ENCODE data around the gene MUC4.

- no peak for TF ChIP-seq PHB (CRISPR knock-in tag; IDR thresholded peaks at IDR 0.05)
- TF ChIP-seq MEF2A (IDR thresholded peaks at IDR 0.05; ENCODE audit: control insufficient read depth, low read depth, low read length) = no peak
- TF ChIP-seq ZNF184 (CRISPR knock-in tag; IDR thresholded peaks at IDR 0.05) = no peak
- no peak for TF ChIP-seq EGR1 (conservative IDR thresholded peaks at IDR 0.05)
- no peak for TF ChIP-seq STAT6 (CRISPR knock-in tag; IDR thresholded peaks at IDR 0.05)
- TF ChIP-seq CREB1 (IDR thresholded peaks at IDR 0.05) = no peak
- no peak for TF ChIP-seq CREB1 (CRISPR knock-in tag; IDR thresholded peaks at IDR 0.05)
- no peak for TF ChIP-seq BRD4 (IDR thresholded peaks at IDR 0.05)
- TF ChIP-seq TAF1 (IDR thresholded peaks at IDR 0.05; ENCODE audit: control insufficient read depth, extremely low read depth, insufficient read depth, low read length, severe bottlenecking) = no peak
- no peak for TF ChIP-seq ZNF354B (CRISPR knock-in tag; IDR thresholded peaks at IDR 0.05)
Observed at GRCh38 chr3:195854628-195855294, 43.0 kb upstream of the MUC4 start.

All from K562 (cell line).